Hematopoietic multipotent progenitor cell treated with erythropoietin and hydrocortisone succinate and interleukin-3 and kit ligand, for 6 days (in vitro differentiated cells): Measurements from ENCODE around the gene UBE2G1.

Experiments used
- DNase-seq: peaks from one replicate; pipeline ENCODE4 v3.0.0-alpha.2; 2015

UBE2G1 gene

GRCh38 chr17:4333041-4333440 is 33.4 kb downstream of the UBE2G1 start:
- DNase-seq = no peak

- no peak for DNase-seq
These were observed 34.0 kb downstream of the UBE2G1 start for GRCh38 chr17:4332296-4332970.

GRCh38 chr17:4331614-4332013 is 34.9 kb downstream of the UBE2G1 start:
- DNase-seq = peak; percentile 57

GRCh38 chr17:4329838-4330237 is 36.6 kb downstream of the UBE2G1 start:
- DNase-seq = no peak

- no peak for DNase-seq
These were observed 38.9 kb downstream of the UBE2G1 start for GRCh38 chr17:4327606-4328005.

- DNase-seq = no peak
These were observed 39.9 kb downstream of the UBE2G1 start for GRCh38 chr17:4326608-4327007.

GRCh38 chr17:4326112-4326511 is 40.4 kb downstream of the UBE2G1 start:
- no peak for DNase-seq

GRCh38 chr17:4324463-4324862 is 42.0 kb downstream of the UBE2G1 start:
- DNase-seq = no peak

GRCh38 chr17:4319221-4319620 is 47.3 kb downstream of the UBE2G1 start:
- no peak for DNase-seq

- no peak for DNase-seq
These were observed 47.9 kb downstream of the UBE2G1 start for GRCh38 chr17:4318596-4318995.

- no peak for DNase-seq
These were observed 48.3 kb downstream of the UBE2G1 start for GRCh38 chr17:4318186-4318585.

GRCh38 chr17:4317610-4318009 is 48.9 kb downstream of the UBE2G1 start:
- no peak for DNase-seq

GRCh38 chr17:4316648-4317047 is 49.8 kb downstream of the UBE2G1 start:
- DNase-seq = no peak

- DNase-seq = no peak
These were observed 51.9 kb downstream of the UBE2G1 start for GRCh38 chr17:4314618-4315017.

GRCh38 chr17:4314179-4314578 is 52.3 kb downstream of the UBE2G1 start:
- DNase-seq = no peak

GRCh38 chr17:4313221-4314114 is 53.0 kb downstream of the UBE2G1 start:
- DNase-seq = no peak

- DNase-seq = no peak
These were observed 56.0 kb downstream of the UBE2G1 start for GRCh38 chr17:4310354-4311060.

GRCh38 chr17:4309897-4310296 is 56.6 kb downstream of the UBE2G1 start:
- DNase-seq = no peak

- DNase-seq = no peak
These were observed 59.1 kb downstream of the UBE2G1 start for GRCh38 chr17:4307179-4307930.

- DNase-seq = no peak
These were observed 61.3 kb downstream of the UBE2G1 start for GRCh38 chr17:4305224-4305623.

- DNase-seq = peak; percentile 90
These were observed 62.0 kb downstream of the UBE2G1 start for GRCh38 chr17:4304417-4305027.

- DNase-seq = no peak
These were observed 65.4 kb downstream of the UBE2G1 start for GRCh38 chr17:4301066-4301465.
